Fibroblast of skin of right quadriceps (primary cell): ENCODE measurements around the gene KCTD16.
A peak's percentile ranks its signal among the peaks of the same experiment; 100 is the strongest.

Source experiments
- DNase-seq: peaks from one replicate; pipeline ENCODE4 v3.0.0-alpha.2; 2013

KCTD16 gene

DNA sequence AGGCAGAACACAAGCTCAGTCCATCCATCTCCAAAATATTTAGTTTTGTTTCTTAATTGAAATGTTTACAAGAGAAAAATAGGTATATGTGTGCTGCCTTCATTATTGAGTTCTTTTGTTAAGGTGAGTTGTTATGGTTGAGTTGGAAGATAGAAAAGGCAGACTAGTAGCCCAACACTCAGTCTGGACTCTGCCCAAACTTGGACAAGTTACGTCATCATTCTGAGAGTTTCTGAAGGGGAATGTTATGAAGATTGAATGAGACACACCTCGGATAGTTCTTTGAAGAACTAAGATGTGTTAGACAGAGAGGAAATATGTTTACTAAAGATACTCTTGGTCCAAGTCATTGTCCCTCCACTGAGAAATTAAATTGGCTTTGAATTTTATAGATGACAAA, 245.5 kb downstream of the KCTD16 start:
- DNase-seq = no peak

- no peak for DNase-seq
Observed at GRCh38 chr5:144418719-144419118, 248.0 kb downstream of the KCTD16 start.

DNA sequence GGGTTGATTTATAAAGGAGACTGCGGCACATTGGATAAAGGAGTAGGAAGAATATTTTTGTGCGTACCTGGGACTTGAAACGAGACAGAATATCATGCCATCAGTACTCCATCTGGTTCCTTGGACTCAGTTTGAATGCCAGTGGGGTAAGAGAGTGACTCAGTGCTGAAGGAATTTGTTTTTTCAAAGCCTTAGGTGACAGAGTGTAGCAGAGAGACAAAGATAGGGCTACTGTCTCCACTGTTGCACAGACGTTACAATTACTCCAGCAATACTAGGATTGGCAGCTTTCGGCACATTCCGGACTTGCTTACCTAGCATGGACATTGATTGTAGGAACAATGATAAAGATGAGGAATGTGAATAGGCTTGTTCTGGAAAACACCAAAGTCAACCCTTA, 250.7 kb downstream of the KCTD16 start:
- no peak for DNase-seq

- no peak for DNase-seq
Observed at GRCh38 chr5:144422018-144422727, 251.5 kb downstream of the KCTD16 start.

- DNase-seq = no peak
Observed at GRCh38 chr5:144427866-144428265, 257.2 kb downstream of the KCTD16 start.

DNA sequence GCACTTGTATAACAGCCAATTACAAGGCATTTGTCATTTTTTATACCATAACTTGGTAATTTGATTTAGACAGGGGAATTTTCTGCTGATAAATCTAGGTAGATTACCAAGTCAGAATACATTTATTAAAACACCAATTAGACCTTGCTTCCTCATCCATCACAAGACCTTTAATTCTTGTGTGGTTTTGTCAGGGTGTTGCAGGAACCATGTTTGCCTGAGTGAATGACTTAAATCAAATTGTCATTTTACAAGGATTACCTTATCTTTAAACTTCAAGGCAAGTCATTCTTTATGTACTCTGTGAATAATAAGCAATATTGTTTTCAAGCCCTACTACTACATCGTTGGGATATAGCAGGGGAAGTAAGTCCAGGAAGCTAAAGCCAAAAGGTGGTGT, 257.7 kb downstream of the KCTD16 start:
- DNase-seq = no peak

- no peak for DNase-seq
Observed at GRCh38 chr5:144429405-144429804, 258.7 kb downstream of the KCTD16 start.

DNA sequence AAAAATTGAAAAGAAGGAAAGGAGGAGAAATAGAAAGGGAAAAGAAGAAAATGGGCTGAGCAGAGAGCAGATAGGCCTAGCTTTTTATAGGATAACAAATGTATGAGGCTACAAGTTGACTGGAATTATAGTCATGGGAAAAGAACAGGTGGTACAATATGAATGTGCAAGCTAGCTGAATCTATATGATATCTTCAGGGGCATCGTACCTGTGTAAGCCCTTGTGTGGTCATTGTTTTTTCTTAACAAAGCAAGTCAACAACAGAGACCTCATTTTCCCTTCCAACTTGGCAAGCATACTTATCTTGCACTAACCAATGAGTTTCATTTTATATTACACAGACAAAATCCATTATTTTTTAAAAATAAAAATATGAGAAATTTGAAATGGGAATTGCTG, 259.2 kb downstream of the KCTD16 start:
- no peak for DNase-seq

DNA sequence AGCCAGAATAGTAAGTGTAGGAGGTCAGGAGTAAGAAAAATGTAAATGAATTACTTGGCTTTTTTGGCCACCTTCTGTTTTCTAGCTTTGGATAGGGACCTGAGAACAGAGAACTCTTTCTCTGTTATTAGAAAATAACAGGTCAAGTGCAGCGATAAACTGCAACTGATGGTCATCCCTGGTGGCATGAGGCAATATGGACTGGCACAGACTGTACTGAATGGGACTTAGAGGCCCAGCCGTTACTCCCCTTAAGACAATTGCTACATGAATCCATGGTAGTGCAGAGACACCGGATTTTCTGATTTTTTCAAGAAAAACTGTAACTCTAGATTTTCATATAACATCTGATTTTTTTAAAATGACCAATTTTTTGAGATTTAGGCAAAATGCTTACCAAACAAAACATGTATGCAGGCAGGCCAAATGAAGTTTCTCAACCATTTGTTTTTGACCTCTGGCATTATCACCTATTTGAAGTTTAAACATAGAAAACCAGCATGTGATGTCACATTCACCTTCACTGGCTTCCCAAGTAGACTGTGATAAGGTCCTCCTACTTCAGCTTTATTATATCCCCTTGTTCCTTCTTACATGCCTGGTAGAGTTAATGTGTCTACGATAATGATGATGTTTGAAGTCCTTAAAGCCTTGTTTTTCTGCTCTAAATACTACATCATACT, 262.6 kb downstream of the KCTD16 start:
- DNase-seq = no peak

- DNase-seq = no peak
Observed at GRCh38 chr5:144433893-144434292, 263.2 kb downstream of the KCTD16 start.

GRCh38 chr5:144436007-144436406, 265.3 kb downstream of the KCTD16 start:
- DNase-seq = no peak

DNA sequence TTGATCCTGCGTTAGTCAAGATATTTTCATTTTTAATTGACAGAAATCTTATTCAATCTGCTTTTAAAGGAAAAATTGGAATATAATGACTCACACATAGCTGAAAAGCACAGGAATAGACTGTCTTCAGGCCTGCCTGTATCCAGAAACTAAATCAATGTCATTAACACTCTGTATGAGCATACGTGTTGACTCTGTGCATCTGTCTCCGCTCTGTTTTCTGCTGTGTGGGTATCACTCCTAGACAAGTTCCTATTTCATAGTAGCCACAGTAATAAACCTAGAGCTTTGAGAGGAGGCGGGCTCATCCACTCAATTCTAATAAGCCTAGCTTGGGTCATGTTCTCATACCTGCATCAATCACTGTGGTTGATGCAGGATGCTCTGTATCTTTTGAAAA, 267.6 kb downstream of the KCTD16 start:
- no peak for DNase-seq

DNA sequence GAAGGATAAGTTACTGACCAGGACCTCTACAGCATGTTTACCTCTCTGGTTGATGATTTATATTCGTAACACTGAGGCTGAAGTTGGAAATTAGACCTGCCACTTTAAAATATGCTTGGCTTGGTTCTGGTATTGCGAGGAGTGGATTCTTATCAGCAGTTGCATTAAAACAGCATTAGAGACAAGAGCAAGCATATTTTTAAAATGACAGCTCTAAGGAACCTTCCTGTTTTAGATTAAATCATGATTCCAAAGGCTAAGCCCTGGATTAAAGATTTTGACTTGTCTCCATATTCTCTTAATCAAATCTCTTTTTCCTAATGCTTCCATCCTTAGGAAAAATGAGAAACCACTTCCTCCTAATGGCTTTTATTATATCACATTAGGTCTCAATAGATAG, 277.8 kb downstream of the KCTD16 start:
- DNase-seq = no peak

GRCh38 chr5:144451187-144451973, 280.7 kb downstream of the KCTD16 start:
- peak; percentile 10 for DNase-seq

GRCh38 chr5:144453753-144454152, 283.1 kb downstream of the KCTD16 start:
- no peak for DNase-seq

DNA sequence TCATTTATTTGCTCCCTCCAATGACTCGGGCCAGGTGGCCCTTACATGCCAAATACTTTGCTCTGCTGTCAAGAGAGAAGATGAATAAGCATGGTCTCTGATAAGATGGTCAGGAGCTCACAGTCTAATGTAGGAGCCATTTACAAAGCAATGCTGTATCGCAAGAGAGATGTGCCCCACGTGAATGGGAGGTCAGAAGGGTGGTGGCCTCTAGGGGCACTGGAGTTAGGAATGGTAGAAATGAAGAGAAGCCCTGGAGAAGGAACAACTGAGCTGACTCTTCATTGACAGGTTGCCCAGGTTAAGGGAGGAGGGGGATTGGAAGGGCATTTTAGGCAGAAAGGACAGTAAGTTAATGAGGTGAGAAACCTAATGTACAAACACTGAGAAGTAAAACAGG, 286.5 kb downstream of the KCTD16 start:
- DNase-seq = no peak

DNA sequence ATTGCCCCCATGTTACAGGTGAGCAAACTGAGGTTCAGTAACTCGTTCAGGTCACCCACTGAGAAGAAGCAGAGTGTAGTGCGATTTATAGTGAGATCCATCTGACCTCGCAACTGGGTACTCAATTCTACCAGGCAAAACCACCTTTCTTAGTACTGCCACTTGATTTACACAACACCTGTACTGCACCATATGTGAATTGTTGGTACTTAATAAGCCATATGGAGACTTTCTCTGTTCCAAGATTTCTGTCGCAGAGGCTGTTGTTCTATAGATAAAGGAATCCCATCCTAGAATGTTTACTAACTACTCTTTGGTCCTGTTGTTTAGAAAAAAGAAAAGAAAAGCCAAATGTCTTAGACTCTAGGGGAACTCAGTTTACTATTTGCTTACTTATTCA, 287.5 kb downstream of the KCTD16 start:
- DNase-seq = no peak

DNA sequence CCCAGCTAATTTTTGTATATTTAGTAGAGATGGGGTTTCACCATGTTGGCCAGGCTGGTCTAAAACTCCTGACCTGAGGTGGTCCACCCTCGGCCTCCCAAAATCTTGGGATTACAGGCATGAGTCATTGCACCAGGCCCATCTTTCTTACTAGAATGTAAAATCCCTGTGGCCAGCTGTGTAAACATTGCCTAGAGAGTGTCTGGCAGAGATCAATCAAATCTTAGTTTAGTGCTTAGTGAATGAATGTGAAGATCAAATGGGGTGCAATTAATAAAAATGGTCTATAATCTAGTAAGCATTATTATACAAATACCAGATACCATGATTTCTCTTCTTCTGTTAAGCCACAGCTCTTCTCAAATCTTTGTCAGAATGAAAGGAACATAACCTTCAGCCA, 289.9 kb downstream of the KCTD16 start:
- no peak for DNase-seq

- DNase-seq = no peak
Observed at GRCh38 chr5:144462577-144462976, 291.9 kb downstream of the KCTD16 start.

- no peak for DNase-seq
Observed at GRCh38 chr5:144463481-144464223, 293.0 kb downstream of the KCTD16 start.

DNA sequence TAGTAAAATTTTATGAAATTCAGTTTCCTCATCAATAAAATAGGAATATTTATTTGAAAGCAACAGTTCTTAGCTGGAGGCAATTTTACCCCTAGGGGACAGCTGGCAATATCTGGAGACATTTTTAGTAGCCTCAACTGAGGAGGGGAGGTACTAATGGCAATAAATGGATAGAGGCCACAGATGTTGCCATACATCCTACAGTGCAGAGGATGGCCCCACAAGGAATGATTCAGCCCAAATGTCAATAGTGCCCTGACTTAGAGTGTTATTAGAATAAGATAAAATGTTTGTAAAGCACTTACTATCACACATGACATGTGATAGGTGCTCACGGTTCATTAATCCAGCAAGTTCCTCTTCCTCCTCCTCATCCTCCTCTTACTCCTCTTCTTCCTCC, 293.6 kb downstream of the KCTD16 start:
- DNase-seq = no peak

GRCh38 chr5:144465441-144465840, 294.8 kb downstream of the KCTD16 start:
- no peak for DNase-seq

- peak; percentile 52 for DNase-seq
Observed at GRCh38 chr5:144467792-144468191, 297.1 kb downstream of the KCTD16 start.
